ENCODE data around the gene ZC3HAV1. TPM values are rescaled to one million over a fixed set of nuclear protein-coding genes. Genes with fewer than 3 reads are reported as not detected.

Gene ZC3HAV1
- total and polyA plus RNA-seq, 9 of the 15 experiments (the other 6 are each of a cell fraction or from before 2014, with no cell fraction given), result 11.9 to 40.5 (median 23.9) TPM

DNA sequence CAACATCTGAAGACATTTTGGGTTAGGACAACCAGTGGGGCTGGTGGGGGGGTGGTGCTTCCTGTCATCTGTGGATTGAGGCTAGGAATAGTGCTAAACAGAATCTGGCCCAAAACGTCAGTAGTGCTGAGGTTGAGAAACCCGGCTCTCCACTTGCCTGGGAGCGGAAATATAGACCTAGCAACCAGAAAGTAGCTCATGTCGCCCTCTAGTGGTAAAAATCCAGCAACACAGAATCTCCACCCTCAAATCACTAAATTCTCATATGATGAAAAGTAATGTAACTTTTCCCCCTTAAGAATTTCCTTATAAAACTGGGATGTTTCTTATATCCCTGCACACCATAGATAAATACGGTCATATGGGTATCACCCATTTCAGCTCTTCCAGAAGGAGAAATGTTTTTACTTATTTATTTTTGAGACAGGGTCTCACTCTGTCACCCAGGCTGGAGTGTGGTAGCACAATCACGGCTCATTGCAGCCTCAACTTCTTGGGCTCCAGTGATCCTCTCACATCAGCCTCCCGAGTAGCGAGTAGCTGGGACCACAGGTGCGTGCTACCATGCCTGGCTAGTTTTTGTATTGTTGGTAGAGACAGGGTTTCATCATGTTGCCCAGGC, 34.4 kb downstream of the ZC3HAV1 start:
- no peaks in the 10 kb centered on the region for H3K9me3 ChIP-seq (replicated peaks; ENCODE audit: control insufficient read depth, insufficient read depth, low read depth, low read length)
- POLR2A ChIA-PET, result interaction anchor here (0.7 to 2.0 kb wide), 13 partner anchors 9 to 192 kb away, joined by 3 to 9 read pairs (median 4); no protein-coding TSS in a partner anchor
- peaks cover 89% of the 10 kb centered on the region for H3K36me3 ChIP-seq (ENCODE audit: control insufficient read depth, insufficient read depth, low read length)
- peak; percentile 96 for FAIRE-seq
- H3K27me3 ChIP-seq (ENCODE audit: control insufficient read depth in 2 of 2, insufficient read depth in 2 of 2, low read length in 2 of 2), result no peaks in the 10 kb centered on the region
- 12% methylated on average over 9 of the region's 9 CpGs for WGBS (ENCODE audit: insufficient coverage, low coverage, missing lambda C conversion rate)
- intact Hi-C loops (cut with micrococcal nuclease), result loop anchor here (1.0 to 5.0 kb wide), 5 partner anchors 30 to 188 kb away; partner anchors contain the start of gene ZC3HAV1
- BruUV-seq (replicated peaks), result no TSS peak
- ATAC-seq, result peak; percentile 96
- CTCF ChIA-PET (ENCODE audit: low intra/inter-chr PET ratio), result interaction anchor here (0.6 to 3.8 kb wide), 3 partner anchors 20 to 188 kb away, joined by 3 to 51 read pairs (median 9); no protein-coding TSS in a partner anchor
- no peak overlapping the region for H2AFZ ChIP-seq (ENCODE audit: low read depth, low read length)
- H3K9ac ChIP-seq (ENCODE audit: insufficient read depth in 1 of 2, low read depth in 2 of 2, low read length in 2 of 2), result no peak overlapping the region
- in situ Hi-C loops (cut with MboI), result no loop called here
- peak; percentile 76 to 87 (median 79) for DNase-seq (ENCODE audit: extremely low read depth in 1 of 4, low spot score in 3 of 4)
- no peaks in the 10 kb centered on the region for H3K9me1 ChIP-seq (ENCODE audit: control insufficient read depth, insufficient read depth, low read length)
- no peaks in the 10 kb centered on the region for H3K79me2 ChIP-seq (ENCODE audit: control insufficient read depth, insufficient read depth, low read length)
- 0 out of 2 replicates have a peak, but pooled peaks cover 8% of the 10 kb centered on the region for H4K20me1 ChIP-seq (replicated peaks; ENCODE audit: control insufficient read depth, insufficient read depth, low read length)
- no peak overlapping the region for H3K4me3 ChIP-seq
- peaks cover 0 to 3% of the 10 kb centered on the region in 2 experiments; a peak in 2 of 5 replicates for H3K4me1 ChIP-seq (replicated peaks in 1 of 2; ENCODE audit: control insufficient read depth in 2 of 2, insufficient read depth in 2 of 2, low read length in 2 of 2)
- no peak overlapping the region; the same call in 2 of the 3 replicates for H3K27ac ChIP-seq (ENCODE audit: extremely low read depth, low read depth, low read length)
- H3K4me2 ChIP-seq (ENCODE audit: insufficient read depth, low read length), result no peak overlapping the region
- peak; percentile 20 to 31; a peak in 1 of 4 replicates for TF ChIP-seq FOXK2 (conservative IDR thresholded peaks at IDR 0.05 in 1 of 2, IDR thresholded peaks at IDR 0.05 in 1 of 2; ENCODE audit: low read depth in 2 of 2)
- no peak for TF ChIP-seq MAFF (IDR thresholded peaks at IDR 0.05; ENCODE audit: low read length)
- TF ChIP-seq E2F4 (CRISPR knock-in tag; IDR thresholded peaks at IDR 0.05; ENCODE audit: low read depth), result no peak
- peak; percentile 80; the same call in 1 of the 2 replicates for TF ChIP-seq ZZZ3 (IDR thresholded peaks at IDR 0.05)
- peak; percentile 40; the same call in 1 of the 2 replicates for TF ChIP-seq GATAD2B (IDR thresholded peaks at IDR 0.05; ENCODE audit: borderline replicate concordance)
- no peak for TF ChIP-seq FOXO4 (CRISPR knock-in tag; IDR thresholded peaks at IDR 0.05)
- TF ChIP-seq CEBPB (tag; IDR thresholded peaks at IDR 0.05), result peak; percentile 55
- peak; percentile 80 for TF ChIP-seq SMC3 (conservative IDR thresholded peaks at IDR 0.05; ENCODE audit: insufficient read depth, low read depth, low read length)
- TF ChIP-seq SREBF2 (CRISPR knock-in tag; IDR thresholded peaks at IDR 0.05), result no peak
- 0 out of 2 replicates have a peak, but pooled peaks have one; percentile 21 for TF ChIP-seq MAFG (tag; conservative IDR thresholded peaks at IDR 0.05)
- TF ChIP-seq, protein P1, sequence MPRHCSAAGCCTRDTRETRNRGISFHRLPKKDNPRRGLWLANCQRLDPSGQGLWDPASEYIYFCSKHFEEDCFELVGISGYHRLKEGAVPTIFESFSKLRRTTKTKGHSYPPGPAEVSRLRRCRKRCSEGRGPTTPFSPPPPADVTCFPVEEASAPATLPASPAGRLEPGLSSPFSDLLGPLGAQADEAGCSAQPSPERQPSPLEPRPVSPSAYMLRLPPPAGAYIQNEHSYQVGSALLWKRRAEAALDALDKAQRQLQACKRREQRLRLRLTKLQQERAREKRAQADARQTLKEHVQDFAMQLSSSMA (CRISPR knock-in tag; IDR thresholded peaks at IDR 0.05), result no peak
- peak; percentile 11; the same call in 1 of the 2 replicates for TF ChIP-seq STAG1 (CRISPR knock-in tag; IDR thresholded peaks at IDR 0.05; ENCODE audit: borderline replicate concordance)
- TF ChIP-seq KDM1A (IDR thresholded peaks at IDR 0.05), result peak in 1 of 2 experiments; percentile 76; a peak in 3 of 4 replicates
- peak; percentile 63; the same call in 1 of the 2 replicates for TF ChIP-seq DEAF1 (CRISPR knock-in tag; IDR thresholded peaks at IDR 0.05)
- peak; percentile 2; the same call in 1 of the 2 replicates for TF ChIP-seq CBFA2T2 (conservative IDR thresholded peaks at IDR 0.05)

Data from K562 (cell line).